OCI-LY1 (cell line): ENCODE results near the gene ANKRD16.
"Not testable (repeated sequence)": the region's sequence is repeated elsewhere in the genome, so short reads cannot be mapped to it uniquely, and the experiment has no call there.

ENCODE experiments used
- CTCF ChIP-seq: fragments of 200-600 bp; sonication (generic), shearing (Covaris generic); IDR thresholded peaks from 2 replicates; pipeline ENCODE4 v1.5.1; 2017; ENCODE audit warnings: mild to moderate bottlenecking, antibody characterized with exemption, low read length, moderate library complexity, mixed read lengths
- EZH2 ChIP-seq: fragments of 200-600 bp; sonication (generic), shearing (Covaris generic); IDR thresholded peaks from 2 replicates; pipeline ENCODE4 v1.8.0; 2017; ENCODE audit warnings: borderline replicate concordance, mixed run types, mild to moderate bottlenecking, antibody characterized with exemption, low read length, moderate library complexity, mixed read lengths

GRCh38 chr10:5846667-5847066, 43.0 kb downstream of the ANKRD16 start:
- not testable (repeated sequence) for TF ChIP-seq EZH2, CTCF
